Measurements from ENCODE around the gene ASAP3.

- no peak for TF ChIP-seq EZH2 (IDR thresholded peaks at IDR 0.05; ENCODE audit: insufficient read depth, poor library complexity, severe bottlenecking)
- no peak for TF ChIP-seq EZH2phosphoT487 (IDR thresholded peaks at IDR 0.05; ENCODE audit: insufficient read depth, low read depth)
Observed at GRCh38 chr1:23533246-23534023, 49.5 kb upstream of the ASAP3 start.

All from GM23248 (cell line).